H9 (cell line): ENCODE measurements around the gene HLA-DQB1. TPM values are rescaled to one million over a fixed set of nuclear protein-coding genes. Genes with fewer than 3 reads are reported as not detected.

ENCODE experiments used
- DNase-seq: peaks from one replicate; pipeline ENCODE4 v3.0.0-alpha.2; 2017
- H2AFZ ChIP-seq: one replicate; pipeline ENCODE4 v1.6.1; 2013; ENCODE audit warnings: mild to moderate bottlenecking, low read length, control low read depth, moderate library complexity
- H2AK5ac ChIP-seq: 2 replicates; pipeline ENCODE4 v1.6.1; 2013; ENCODE audit warnings: low read length, control low read depth, mixed read lengths; ENCODE audit not compliant: insufficient read length
- H2BK120ac ChIP-seq: one replicate; pipeline ENCODE4 v1.6.1; 2013; ENCODE audit warnings: low read depth, mild to moderate bottlenecking, low read length, control low read depth, inconsistent platforms; ENCODE audit not compliant: poor library complexity, severe bottlenecking
- H2BK12ac ChIP-seq: 2 replicates; pipeline ENCODE4 v1.6.1; 2013; ENCODE audit warnings: low read length, control low read depth, mixed read lengths, low read depth; ENCODE audit not compliant: insufficient read length
- H2BK15ac ChIP-seq: 2 replicates; pipeline ENCODE4 v1.6.1; 2013; ENCODE audit warnings: low read depth, low read length, control low read depth
- H2BK20ac ChIP-seq: one replicate; pipeline ENCODE4 v1.6.1; 2013; ENCODE audit warnings: low read depth, mild to moderate bottlenecking, low read length, control low read depth, inconsistent platforms; ENCODE audit not compliant: poor library complexity, severe bottlenecking
- H2BK5ac ChIP-seq: 2 replicates; pipeline ENCODE4 v1.6.1; 2013; ENCODE audit warnings: low read length, control low read depth, mixed read lengths; ENCODE audit not compliant: insufficient read length
- H3K14ac ChIP-seq: 2 replicates; pipeline ENCODE4 v1.6.1; 2013; ENCODE audit warnings: low read length, control low read depth; ENCODE audit not compliant: insufficient read depth
- H3K18ac ChIP-seq: 2 replicates; pipeline ENCODE4 v1.6.1; 2013; ENCODE audit warnings: low read depth, mild to moderate bottlenecking, mixed read lengths, low read length, control low read depth; ENCODE audit not compliant: insufficient read length
- H3K23ac ChIP-seq: 2 replicates; pipeline ENCODE4 v1.6.1; 2013; ENCODE audit warnings: low read length, control low read depth, mixed read lengths, low read depth; ENCODE audit not compliant: insufficient read length
- H3K23me2 ChIP-seq: 2 replicates; pipeline ENCODE4 v1.6.1; 2013; ENCODE audit warnings: low read depth, mild to moderate bottlenecking, mixed read lengths, low read length, control low read depth; ENCODE audit not compliant: insufficient read length, poor library complexity, severe bottlenecking
- H3K27ac ChIP-seq: 2 replicates; pipeline ENCODE4 v1.5.1; 2013; ENCODE audit warnings: low read length, control low read depth, mixed read lengths, low read depth; ENCODE audit not compliant: insufficient read length
- H3K27me3 ChIP-seq: 2 replicates; pipeline ENCODE4 v1.6.1; 2013; ENCODE audit warnings: low read length, control low read depth, inconsistent platforms; ENCODE audit not compliant: insufficient read depth
- H3K4ac ChIP-seq: 2 replicates; pipeline ENCODE4 v1.6.1; 2013; ENCODE audit warnings: low read depth, mild to moderate bottlenecking, control low read depth, inconsistent platforms, low read length, moderate library complexity
- H3K4me1 ChIP-seq: 2 replicates; pipeline ENCODE4 v1.6.1; 2013; ENCODE audit warnings: low read length, control low read depth, inconsistent platforms; ENCODE audit not compliant: insufficient read depth
- H3K4me2 ChIP-seq: 2 replicates; pipeline ENCODE4 v1.6.1; 2013; ENCODE audit warnings: low read length, control low read depth, mixed read lengths; ENCODE audit not compliant: insufficient read length, insufficient read depth
- H3K56ac ChIP-seq: 2 replicates; pipeline ENCODE4 v1.6.1; 2013; ENCODE audit warnings: low read depth, mild to moderate bottlenecking, mixed read lengths, low read length, control low read depth; ENCODE audit not compliant: insufficient read length
- H3K79me1 ChIP-seq: 2 replicates; pipeline ENCODE4 v1.6.1; 2013; ENCODE audit warnings: low read depth, mild to moderate bottlenecking, moderate library complexity, low read length, control low read depth, inconsistent platforms; ENCODE audit not compliant: insufficient read depth, poor library complexity, severe bottlenecking
- H3K79me2 ChIP-seq: 2 replicates; pipeline ENCODE4 v1.6.1; 2013; ENCODE audit warnings: low read length, control low read depth, inconsistent platforms; ENCODE audit not compliant: insufficient read depth
- H3K9ac ChIP-seq: 2 replicates; pipeline ENCODE4 v1.6.1; 2013; ENCODE audit warnings: low read length, control low read depth, mixed read lengths; ENCODE audit not compliant: insufficient read length; ENCODE audit errors: extremely low read depth
- H3K9me3 ChIP-seq: one replicate; pipeline ENCODE4 v1.6.1; 2013; ENCODE audit warnings: low read depth, low read length, inconsistent platforms; ENCODE audit not compliant: control insufficient read depth
- H3T11ph ChIP-seq: one replicate; pipeline ENCODE4 v1.6.1; 2013; ENCODE audit warnings: mild to moderate bottlenecking, low read length, control low read depth, inconsistent platforms
- H4K20me1 ChIP-seq: one replicate; pipeline ENCODE4 v1.6.1; 2013; ENCODE audit not compliant: control insufficient read depth, insufficient read length, insufficient read depth
- H4K5ac ChIP-seq: 2 replicates; pipeline ENCODE4 v1.6.1; 2013; ENCODE audit warnings: low read depth, mild to moderate bottlenecking, mixed read lengths, low read length, control low read depth; ENCODE audit not compliant: insufficient read length
- H4K8ac ChIP-seq: replicated peaks from 2 replicates; pipeline ENCODE4 v1.6.1; 2013; ENCODE audit warnings: low read length, control low read depth, mixed read lengths, low read depth; ENCODE audit not compliant: insufficient read length
- H4K91ac ChIP-seq: 2 replicates; pipeline ENCODE4 v1.6.1; 2013; ENCODE audit warnings: low read depth, mild to moderate bottlenecking, moderate library complexity, mixed read lengths, low read length, control low read depth; ENCODE audit not compliant: insufficient read length
- H3K27ac Mint-ChIP-seq, 3 experiments: 2 replicates in 2 of 3; 3 replicates in 1 of 3; pipeline ENCODE4 v1.8.0; 2020 to 2021; ENCODE audit warnings: mixed read lengths in 3 of 3, mild to moderate bottlenecking in 1 of 3, moderate library complexity in 1 of 3
- H3K27me3 Mint-ChIP-seq: 2 replicates; pipeline ENCODE4 v1.8.0; 2021; ENCODE audit warnings: low read depth, mild to moderate bottlenecking, moderate library complexity, mixed read lengths
- H3K36me3 Mint-ChIP-seq, 3 experiments: 2 replicates in 2 of 3; 3 replicates in 1 of 3; pipeline ENCODE4 v1.8.0; 2020 to 2021; ENCODE audit warnings: low read depth in 3 of 3, mixed read lengths in 3 of 3; ENCODE audit not compliant: insufficient read depth in 1 of 3
- H3K4me1 Mint-ChIP-seq, 2 experiments: 2 replicates each; pipeline ENCODE4 v1.8.0; 2020; ENCODE audit warnings: mixed read lengths in 2 of 2
- H3K4me3 Mint-ChIP-seq, 2 experiments: 2 replicates in 1 of 2; 3 replicates in 1 of 2; pipeline ENCODE4 v1.8.0; 2020 to 2021; ENCODE audit warnings: mild to moderate bottlenecking in 2 of 2, mixed read lengths in 2 of 2, moderate library complexity in 1 of 2
- H3K9me3 Mint-ChIP-seq, 2 experiments: 2 replicates in 1 of 2; 3 replicates in 1 of 2; pipeline ENCODE4 v1.8.0; 2020; ENCODE audit warnings: mild to moderate bottlenecking in 2 of 2, mixed read lengths in 2 of 2, moderate library complexity in 1 of 2
- WGBS: extraction: QIAGEN DNeasy Blood & Tissue Kit; methylation state at CpG from one replicate; pipeline ENCODE4 v1.1.7; 2013; ENCODE audit warnings: missing lambda C conversion rate, low lambda C conversion rate, mixed read lengths; ENCODE audit not compliant: insufficient read length; ENCODE audit errors: extremely low coverage; 5-methylcytosine and 5-hydroxymethylcytosine counted together
- total RNA-seq: library from RNA; stranded (reverse); gene quantifications from 2 replicates; pipeline ENCODE4 v1.2.1, GENCODE V29; 2021
- TF ChIP-seq, protein P1 (sequence below): fragments of 200-600 bp; sonication (generic); conservative IDR thresholded peaks from 3 replicates; pipeline ENCODE4 v1.8.0; 2021; ENCODE audit warnings: antibody characterized with exemption, mild to moderate bottlenecking

HLA-DQB1 gene
- total RNA-seq, 1 experiment from 2014 or later: 41.0 TPM

DNA sequence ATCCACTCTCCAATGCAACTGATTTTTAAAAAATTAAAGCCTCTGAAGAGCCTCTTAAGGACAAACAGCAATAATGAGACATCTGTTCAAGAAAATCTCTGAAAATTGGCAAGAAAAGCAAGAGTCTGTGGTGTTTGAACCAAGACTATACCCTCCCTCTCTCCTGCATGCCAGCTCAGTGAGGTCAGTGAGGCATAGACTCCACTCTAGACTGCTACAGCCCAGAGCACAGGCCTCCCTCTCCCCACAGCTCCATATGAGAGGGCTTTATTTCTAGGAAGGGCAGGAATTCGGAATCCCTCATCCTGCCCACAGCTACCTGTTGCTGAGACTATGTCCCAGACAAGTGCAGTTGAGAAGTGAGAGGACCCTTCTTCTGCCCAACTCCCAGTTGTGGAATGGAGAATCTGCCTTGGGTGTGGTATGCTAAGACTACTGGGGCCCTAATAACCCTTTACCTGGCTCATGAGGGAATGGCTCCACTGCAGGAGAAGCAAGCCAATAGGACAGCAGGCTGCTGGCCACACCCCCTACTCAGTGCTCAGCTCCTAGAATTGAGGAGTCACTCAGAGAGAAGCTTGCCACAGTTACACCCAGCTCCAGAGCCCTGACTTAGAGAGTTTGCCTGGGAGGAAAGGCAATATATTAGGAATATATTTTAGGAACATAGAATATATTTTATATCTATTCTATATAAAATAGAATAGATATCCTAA is 51.9 kb downstream of the HLA-DQB1 start:
- H3K9me3 Mint-ChIP-seq: no peaks in the 10 kb centered on the region; a peak in 1 of 5 replicates
- H3K36me3 Mint-ChIP-seq: no peaks in the 10 kb centered on the region
- Histone ChIP-seq H2AFZ (no peak overlapping the region), H3K56ac (no peak overlapping the region), H3K79me1 (no peaks in the 10 kb centered on the region), H2BK12ac (no peak overlapping the region), H3K4me1 (peaks cover 4% of the 10 kb centered on the region; the same call in 1 of the 2 replicates), H3K9me3 (no peaks in the 10 kb centered on the region), H3K14ac (no peak overlapping the region), H2BK15ac (no peak overlapping the region), H3K23ac (no peak overlapping the region), H4K20me1 (no peaks in the 10 kb centered on the region), H3K9ac (no peak overlapping the region), H3K79me2 (no peaks in the 10 kb centered on the region), H4K91ac (no peak overlapping the region), H3K27ac (no peak overlapping the region), H2BK20ac (no peak overlapping the region), H2AK5ac (no peak overlapping the region), H2BK5ac (no peak overlapping the region), H4K8ac (no peak overlapping the region), H3K18ac (no peak overlapping the region), H3K23me2 (no peaks in the 10 kb centered on the region), H2BK120ac (no peak overlapping the region), H3K4ac (no peak overlapping the region), H3K27me3 (no peaks in the 10 kb centered on the region), H3T11ph (no peak overlapping the region), H4K5ac (no peak overlapping the region), H3K4me2 (no peak overlapping the region)
- peak; percentile 47 for DNase-seq
- WGBS: no CpG with 5 or more reads among the region's 1 CpG
- TF ChIP-seq, protein P1, sequence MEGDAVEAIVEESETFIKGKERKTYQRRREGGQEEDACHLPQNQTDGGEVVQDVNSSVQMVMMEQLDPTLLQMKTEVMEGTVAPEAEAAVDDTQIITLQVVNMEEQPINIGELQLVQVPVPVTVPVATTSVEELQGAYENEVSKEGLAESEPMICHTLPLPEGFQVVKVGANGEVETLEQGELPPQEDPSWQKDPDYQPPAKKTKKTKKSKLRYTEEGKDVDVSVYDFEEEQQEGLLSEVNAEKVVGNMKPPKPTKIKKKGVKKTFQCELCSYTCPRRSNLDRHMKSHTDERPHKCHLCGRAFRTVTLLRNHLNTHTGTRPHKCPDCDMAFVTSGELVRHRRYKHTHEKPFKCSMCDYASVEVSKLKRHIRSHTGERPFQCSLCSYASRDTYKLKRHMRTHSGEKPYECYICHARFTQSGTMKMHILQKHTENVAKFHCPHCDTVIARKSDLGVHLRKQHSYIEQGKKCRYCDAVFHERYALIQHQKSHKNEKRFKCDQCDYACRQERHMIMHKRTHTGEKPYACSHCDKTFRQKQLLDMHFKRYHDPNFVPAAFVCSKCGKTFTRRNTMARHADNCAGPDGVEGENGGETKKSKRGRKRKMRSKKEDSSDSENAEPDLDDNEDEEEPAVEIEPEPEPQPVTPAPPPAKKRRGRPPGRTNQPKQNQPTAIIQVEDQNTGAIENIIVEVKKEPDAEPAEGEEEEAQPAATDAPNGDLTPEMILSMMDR: no peak
- H3K27me3 Mint-ChIP-seq: no peaks in the 10 kb centered on the region
- H3K27ac Mint-ChIP-seq: no peak overlapping the region
- H3K4me3 Mint-ChIP-seq: no peak overlapping the region
- peaks cover 15 to 26% of the 10 kb centered on the region in 2 experiments for H3K4me1 Mint-ChIP-seq
